Effector memory CD4-positive, alpha-beta T cell (primary cell): ENCODE results near the gene TEFM.

Experiments
- DNase-seq, 3 donors: peaks; one replicate each; pipeline ENCODE4 v3.0.0-alpha.2; 2020
- H3K27ac ChIP-seq: 2 replicates; pipeline ENCODE4 v1.7.0; 2013; ENCODE audit warnings: mild to moderate bottlenecking, low read length, moderate library complexity; ENCODE audit not compliant: insufficient read depth, poor library complexity, severe bottlenecking
- H3K27me3 ChIP-seq: replicated peaks from 2 replicates; pipeline ENCODE4 v1.7.0; 2013; ENCODE audit warnings: mild to moderate bottlenecking, low read length; ENCODE audit not compliant: insufficient read depth, control insufficient read depth, poor library complexity, severe bottlenecking
- H3K36me3 ChIP-seq: 2 replicates; pipeline ENCODE4 v1.7.0; 2013; ENCODE audit warnings: mild to moderate bottlenecking, low read length, moderate library complexity; ENCODE audit not compliant: control insufficient read depth, insufficient read depth
- H3K4me1 ChIP-seq: 2 replicates; pipeline ENCODE4 v1.7.0; 2013; ENCODE audit warnings: low read length, mild to moderate bottlenecking; ENCODE audit not compliant: control insufficient read depth, insufficient read depth, poor library complexity, severe bottlenecking
- H3K4me3 ChIP-seq: 2 replicates; pipeline ENCODE4 v1.7.0; 2013; ENCODE audit warnings: low read length, low read depth, mild to moderate bottlenecking; ENCODE audit not compliant: insufficient read depth, poor library complexity, severe bottlenecking
- H3K9me3 ChIP-seq: 2 replicates; pipeline ENCODE4 v1.7.0; 2013; ENCODE audit warnings: mild to moderate bottlenecking, low read length, moderate library complexity; ENCODE audit not compliant: control insufficient read depth

TEFM gene

GRCh38 chr17:30897311-30897710 is 8.7 kb downstream of the TEFM start:
- DNase-seq: no peak
- no peak overlapping the region for H3K4me3 ChIP-seq
- H3K9me3 ChIP-seq: no peaks in the 10 kb centered on the region
- no peaks in the 10 kb centered on the region for H3K27me3 ChIP-seq
- no peak overlapping the region for H3K27ac ChIP-seq
- H3K36me3 ChIP-seq: peaks cover 20% of the 10 kb centered on the region
- no peaks in the 10 kb centered on the region for H3K4me1 ChIP-seq

GRCh38 chr17:30894236-30894635 is 11.8 kb downstream of the TEFM start:
- Histone ChIP-seq H3K4me3 (no peak overlapping the region), H3K9me3 (no peaks in the 10 kb centered on the region), H3K36me3 (peaks cover 8% of the 10 kb centered on the region), H3K27ac (no peak overlapping the region), H3K4me1 (no peaks in the 10 kb centered on the region), H3K27me3 (no peaks in the 10 kb centered on the region)
- DNase-seq: no peak

- no peak overlapping the region for H3K4me3 ChIP-seq
- no peak for DNase-seq
- no peaks in the 10 kb centered on the region for H3K4me1 ChIP-seq
- H3K27ac ChIP-seq: no peak overlapping the region
- H3K27me3 ChIP-seq: no peaks in the 10 kb centered on the region
- no peaks in the 10 kb centered on the region for H3K36me3 ChIP-seq
- no peaks in the 10 kb centered on the region for H3K9me3 ChIP-seq
These were observed 19.9 kb downstream of the TEFM start for GRCh38 chr17:30886187-30886586.

- H3K4me1 ChIP-seq: no peaks in the 10 kb centered on the region
- H3K27me3 ChIP-seq: no peaks in the 10 kb centered on the region
- no peaks in the 10 kb centered on the region for H3K36me3 ChIP-seq
- H3K27ac ChIP-seq: no peak overlapping the region
- no peak for DNase-seq
- H3K9me3 ChIP-seq: no peaks in the 10 kb centered on the region
- H3K4me3 ChIP-seq: no peak overlapping the region
These were observed 37.0 kb downstream of the TEFM start for GRCh38 chr17:30869005-30869404.

- Histone ChIP-seq H3K4me3 (no peak overlapping the region), H3K36me3 (no peaks in the 10 kb centered on the region), H3K9me3 (no peaks in the 10 kb centered on the region), H3K27ac (no peak overlapping the region), H3K4me1 (no peaks in the 10 kb centered on the region), H3K27me3 (no peaks in the 10 kb centered on the region)
- no peak for DNase-seq
These were observed 41.4 kb downstream of the TEFM start for GRCh38 chr17:30864636-30865035.

- H3K4me3 ChIP-seq: no peak overlapping the region
- no peaks in the 10 kb centered on the region for H3K4me1 ChIP-seq
- H3K27ac ChIP-seq: no peak overlapping the region
- no peaks in the 10 kb centered on the region for H3K9me3 ChIP-seq
- no peaks in the 10 kb centered on the region for H3K27me3 ChIP-seq
- no peak for DNase-seq
- H3K36me3 ChIP-seq: no peaks in the 10 kb centered on the region
These were observed 47.3 kb downstream of the TEFM start for GRCh38 chr17:30858556-30859250.

- no peaks in the 10 kb centered on the region for H3K27me3 ChIP-seq
- no peak for DNase-seq
- H3K9me3 ChIP-seq: no peaks in the 10 kb centered on the region
- no peak overlapping the region for H3K27ac ChIP-seq
- no peaks in the 10 kb centered on the region for H3K4me1 ChIP-seq
- H3K4me3 ChIP-seq: no peak overlapping the region
- H3K36me3 ChIP-seq: no peaks in the 10 kb centered on the region
These were observed 51.9 kb downstream of the TEFM start for GRCh38 chr17:30854146-30854545.
